ENCODE results near the gene NDUFAF2.

- TF ChIP-seq CTCF (IDR thresholded peaks at IDR 0.05) (no peak), POLR2A (IDR thresholded peaks at IDR 0.05) (no peak)
These were observed 99.5 kb downstream of the NDUFAF2 start for GRCh38 chr5:61044545-61044944.

All from body of pancreas (tissue), 4 donors.